IMR-90 (cell line): Measurements from ENCODE around the gene AUH. TPM values are rescaled to one million over a fixed set of nuclear protein-coding genes. Genes with fewer than 3 reads are reported as not detected.

Source experiments
- ATAC-seq: fragments of 200-7000 bp; cut with Tn5 transposase; 2 replicates; pipeline ENCODE4 v1.9.1; 2020; ENCODE audit warnings: low read depth, mild to moderate bottlenecking, moderate library complexity
- BruUV-seq: library from RNA; stranded (reverse); fragments of 400-500 nt; replicated peaks from 2 replicates; lab custom pipeline; 2021; lab: Mats Ljungman, UMichigan
- CTCF ChIA-PET: fragments of 300-600 bp; formaldehyde crosslinking; extraction: SDS; loops from one replicate; lab custom pipeline; 2021; ENCODE audit warnings: antibody characterized with exemption; lab: Yijun Ruan, JAX
- POLR2A ChIA-PET: fragments of 300-600 bp; sonication (Branson Sonifier 250); formaldehyde crosslinking; loops from one replicate; lab custom pipeline; 2022; ENCODE audit warnings: antibody characterized with exemption; ENCODE audit not compliant: unreplicated experiment; lab: Charles Lee
- DNase-seq: peaks from one replicate; pipeline ENCODE4 v3.0.0; 2013
- H2AFZ ChIP-seq: replicated peaks from 2 replicates; pipeline ENCODE3; 2013; ENCODE audit warnings: low read length, mild to moderate bottlenecking; ENCODE audit not compliant: poor library complexity
- H2AK5ac ChIP-seq: 2 replicates; pipeline ENCODE4 v1.6.1; 2013; ENCODE audit warnings: low read depth, low read length, inconsistent platforms
- H2AK9ac ChIP-seq: replicated peaks from 2 replicates; pipeline ENCODE3; 2013; ENCODE audit warnings: mild to moderate bottlenecking, low read depth, low read length, moderate library complexity; ENCODE audit not compliant: poor library complexity
- H2BK120ac ChIP-seq: 2 replicates; pipeline ENCODE4 v1.6.1; 2013; ENCODE audit warnings: low read depth, low read length, inconsistent platforms
- H2BK15ac ChIP-seq: 3 replicates; pipeline ENCODE4 v1.6.1; 2013; ENCODE audit warnings: low read depth, low read length, inconsistent platforms
- H2BK20ac ChIP-seq: 2 replicates; pipeline ENCODE4 v1.6.1; 2013; ENCODE audit warnings: low read depth, mild to moderate bottlenecking, inconsistent platforms, low read length, moderate library complexity
- H2BK5ac ChIP-seq: 2 replicates; pipeline ENCODE4 v1.6.1; 2013; ENCODE audit warnings: mild to moderate bottlenecking, low read depth, low read length, inconsistent platforms; ENCODE audit not compliant: poor library complexity, severe bottlenecking
- H3K14ac ChIP-seq: replicated peaks from 2 replicates; pipeline ENCODE4 v1.6.1; 2013; ENCODE audit warnings: low read depth, low read length, inconsistent platforms
- H3K18ac ChIP-seq: 2 replicates; pipeline ENCODE4 v1.6.1; 2013; ENCODE audit warnings: low read depth, low read length, control low read depth
- H3K23ac ChIP-seq: 2 replicates; pipeline ENCODE4 v1.6.1; 2013; ENCODE audit warnings: low read depth, low read length, inconsistent platforms
- H3K27ac ChIP-seq: 2 replicates; pipeline ENCODE4 v1.5.1; 2013; ENCODE audit warnings: mild to moderate bottlenecking, control low read depth, low read length; ENCODE audit not compliant: insufficient read depth
- H3K27me3 ChIP-seq: 2 replicates; pipeline ENCODE4 v1.6.1; 2013; ENCODE audit warnings: low read length; ENCODE audit not compliant: control insufficient read depth, insufficient read depth
- H3K36me3 ChIP-seq: 2 replicates; pipeline ENCODE4 v1.6.1; 2013; ENCODE audit warnings: low read length, mixed read lengths; ENCODE audit not compliant: control insufficient read depth, insufficient read depth
- H3K4ac ChIP-seq: 2 replicates; pipeline ENCODE4 v1.6.1; 2013; ENCODE audit warnings: low read depth, low read length, inconsistent platforms
- H3K4me1 ChIP-seq: 2 replicates; pipeline ENCODE4 v1.6.1; 2013; ENCODE audit warnings: low read length, mixed read lengths; ENCODE audit not compliant: control insufficient read depth, insufficient read depth
- H3K4me2 ChIP-seq: 2 replicates; pipeline ENCODE4 v1.6.1; 2013; ENCODE audit warnings: low read depth, mild to moderate bottlenecking, control low read depth, low read length, moderate library complexity
- H3K4me3 ChIP-seq: 2 replicates; pipeline ENCODE4 v1.5.1; 2013; ENCODE audit warnings: low read depth, mild to moderate bottlenecking, control low read depth, low read length, moderate library complexity; ENCODE audit not compliant: insufficient read depth
- H3K56ac ChIP-seq: 2 replicates; pipeline ENCODE4 v1.6.1; 2013; ENCODE audit warnings: low read length, inconsistent platforms; ENCODE audit not compliant: insufficient read depth; ENCODE audit errors: extremely low read depth
- H3K79me1 ChIP-seq, 2 experiments: 2 replicates each; pipeline ENCODE4 v1.6.1; 2013; ENCODE audit warnings: low read length in 2 of 2, inconsistent platforms in 1 of 2, low read depth in 1 of 2
- H3K9ac ChIP-seq: 2 replicates; pipeline ENCODE4 v1.6.1; 2013; ENCODE audit warnings: low read depth, low read length, control low read depth
- H3K9me1 ChIP-seq: 2 replicates; pipeline ENCODE4 v1.6.1; 2013; ENCODE audit warnings: low read length, inconsistent platforms; ENCODE audit not compliant: insufficient read depth
- H3K9me3 ChIP-seq: 2 replicates; pipeline ENCODE4 v1.6.1; 2013; ENCODE audit warnings: low read length; ENCODE audit not compliant: control insufficient read depth, insufficient read depth
- H4K20me1 ChIP-seq: 2 replicates; pipeline ENCODE4 v1.6.1; 2013; ENCODE audit warnings: low read length, inconsistent platforms; ENCODE audit not compliant: insufficient read depth
- H4K5ac ChIP-seq: 2 replicates; pipeline ENCODE4 v1.6.1; 2013; ENCODE audit warnings: mild to moderate bottlenecking, low read depth, low read length, control low read depth
- H4K8ac ChIP-seq, 2 experiments: 2 replicates each; pipeline ENCODE4 v1.6.1; 2013; ENCODE audit warnings: low read depth in 2 of 2, low read length in 2 of 2, control low read depth in 1 of 2, inconsistent platforms in 1 of 2
- H4K91ac ChIP-seq: 2 replicates; pipeline ENCODE4 v1.6.1; 2013; ENCODE audit warnings: low read depth, low read length, inconsistent platforms; ENCODE audit not compliant: insufficient read depth
- CEBPB ChIP-seq: IDR thresholded peaks from 2 replicates; pipeline ENCODE4 v1.6.1; 2012; ENCODE audit warnings: low read depth, low read length, improper control_type of control experiment
- CHD1 ChIP-seq: IDR thresholded peaks from 2 replicates; pipeline ENCODE4 v1.6.1; 2012; ENCODE audit warnings: low read depth, low read length, improper control_type of control experiment
- MAZ ChIP-seq: IDR thresholded peaks from 2 replicates; pipeline ENCODE4 v1.6.1; 2012; ENCODE audit warnings: low read depth, mild to moderate bottlenecking, low read length, improper control_type of control experiment, moderate library complexity, borderline replicate concordance
- MXI1 ChIP-seq: IDR thresholded peaks from 2 replicates; pipeline ENCODE4 v1.6.1; 2012; ENCODE audit warnings: low read depth, mild to moderate bottlenecking, low read length, moderate library complexity, borderline replicate concordance
- NFE2L2 ChIP-seq: fragments of 150-350 bp; IDR thresholded peaks from 2 replicates; pipeline ENCODE4 v1.6.1; 2016; ENCODE audit warnings: low read depth, mild to moderate bottlenecking, low read length
- POLR2A ChIP-seq: IDR thresholded peaks from 2 replicates; pipeline ENCODE4 v1.6.1; 2012; ENCODE audit warnings: mild to moderate bottlenecking, low read depth, low read length
- RAD21 ChIP-seq: IDR thresholded peaks from 2 replicates; pipeline ENCODE4 v1.6.1; 2012; ENCODE audit warnings: low read length, improper control_type of control experiment
- SMC3 ChIP-seq: fragments of 150-350 bp; IDR thresholded peaks from 2 replicates; pipeline ENCODE4 v1.6.1; 2016; ENCODE audit warnings: low read depth, mild to moderate bottlenecking, antibody characterized with exemption, low read length, moderate library complexity
- dilution Hi-C: fragments of 300-500 bp; cut with HindIII; formaldehyde crosslinking; loops from one replicate; pipeline ENCODE4 v1.14.3; 2018; ENCODE audit warnings: low sequenced_read_pairs; ENCODE audit not compliant: unreplicated experiment
- in situ Hi-C: fragments of 300-500 bp; cut with MboI; formaldehyde crosslinking; loops from 3 replicates; pipeline ENCODE4 v1.14.3; 2019; ENCODE audit warnings: low sequenced_read_pairs, inconsistent platforms, mixed read lengths
- intact Hi-C: fragments of 100-400 bp; cut with micrococcal nuclease; formaldehyde crosslinking; loops from 2 replicates; pipeline ENCODE4 v1.10.0; 2022
- polyA plus RNA-seq, 3 experiments: library from polyadenylated mRNA; depleted of rRNA; stranded (reverse); fragments of >200 nt; gene quantifications; 2 replicates each; pipeline ENCODE4 v1.2.3, GENCODE V29; 2012; ENCODE audit warnings: low replicate concordance in 1 of 3
- total RNA-seq: library from RNA; depleted of rRNA; stranded (reverse); fragments of >200 nt; gene quantifications from 2 replicates; pipeline ENCODE4 v1.2.3, GENCODE V29; 2012
- TF ChIP-seq, protein P1 (sequence below): conservative IDR thresholded peaks from 2 replicates; pipeline ENCODE4 v1.5.1; 2012; ENCODE audit warnings: mild to moderate bottlenecking, low read depth, low read length, improper control_type of control experiment

AUH gene
- total and polyA plus RNA-seq, 2 of the 4 experiments (the other 2 are of a cell fraction): 5.9 to 8.1 TPM

DNA sequence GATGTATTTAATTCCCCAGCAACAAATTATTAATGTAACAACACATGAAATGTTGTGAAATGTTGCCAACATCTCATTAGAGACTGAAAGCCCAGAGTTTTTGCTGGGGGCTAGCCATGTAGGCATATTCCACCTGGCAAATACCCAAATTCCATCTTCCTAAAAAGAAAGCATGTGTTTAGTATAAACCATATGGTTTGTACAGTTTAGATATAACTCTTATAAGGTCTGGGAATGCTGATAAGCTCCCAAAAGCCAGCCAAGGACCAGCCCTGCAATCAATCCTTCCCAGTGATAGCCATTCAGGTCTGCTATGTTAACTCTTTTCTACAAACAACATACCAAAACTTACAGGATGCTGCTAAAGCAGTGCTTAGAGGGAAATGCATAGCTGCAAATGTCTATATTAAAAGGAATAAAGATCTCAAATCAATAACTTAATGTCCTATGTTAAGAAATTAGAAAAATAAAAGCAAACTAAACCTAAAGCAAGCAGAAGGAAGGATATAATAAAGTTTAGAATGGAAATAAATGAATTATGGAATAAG lies 158.9 kb downstream of the AUH start:
- H3K27me3 ChIP-seq: no peaks in the 10 kb centered on the region
- H3K27ac ChIP-seq: no peak overlapping the region
- H3K4me3 ChIP-seq: no peak overlapping the region
- no peak overlapping the region for H4K91ac ChIP-seq
- no peaks in the 10 kb centered on the region for H3K36me3 ChIP-seq
- no peak overlapping the region for H2AK9ac ChIP-seq
- no peak overlapping the region for H3K4me2 ChIP-seq
- no peak overlapping the region for H3K56ac ChIP-seq
- no peaks in the 10 kb centered on the region for H4K20me1 ChIP-seq
- H2BK120ac ChIP-seq: no peak overlapping the region
- ATAC-seq: no peak
- no peak overlapping the region for H4K8ac ChIP-seq
- no peak overlapping the region for H2AFZ ChIP-seq
- dilution Hi-C loops (no loop called here), intact Hi-C loops (no loop called here), in situ Hi-C loops (no loop called here)
- no peak overlapping the region for H3K14ac ChIP-seq
- no TSS peak for BruUV-seq
- no peak overlapping the region for H2AK5ac ChIP-seq
- no peak overlapping the region for H3K18ac ChIP-seq
- ChIA-PET CTCF (no interaction called here), POLR2A (no interaction called here)
- no peak overlapping the region for H2BK15ac ChIP-seq
- H3K4ac ChIP-seq: no peak overlapping the region
- H3K9me1 ChIP-seq: peaks cover 5% of the 10 kb centered on the region; the same call in 1 of the 2 replicates
- peaks cover 5% of the 10 kb centered on the region for H3K9me3 ChIP-seq
- TF ChIP-seq MAZ: no peak
- TF ChIP-seq POLR2A: no peak
- TF ChIP-seq CHD1: no peak
- no peak for TF ChIP-seq NFE2L2
- no peak for TF ChIP-seq CEBPB
- no peak for TF ChIP-seq RAD21
- TF ChIP-seq MXI1: no peak
- TF ChIP-seq, protein P1, sequence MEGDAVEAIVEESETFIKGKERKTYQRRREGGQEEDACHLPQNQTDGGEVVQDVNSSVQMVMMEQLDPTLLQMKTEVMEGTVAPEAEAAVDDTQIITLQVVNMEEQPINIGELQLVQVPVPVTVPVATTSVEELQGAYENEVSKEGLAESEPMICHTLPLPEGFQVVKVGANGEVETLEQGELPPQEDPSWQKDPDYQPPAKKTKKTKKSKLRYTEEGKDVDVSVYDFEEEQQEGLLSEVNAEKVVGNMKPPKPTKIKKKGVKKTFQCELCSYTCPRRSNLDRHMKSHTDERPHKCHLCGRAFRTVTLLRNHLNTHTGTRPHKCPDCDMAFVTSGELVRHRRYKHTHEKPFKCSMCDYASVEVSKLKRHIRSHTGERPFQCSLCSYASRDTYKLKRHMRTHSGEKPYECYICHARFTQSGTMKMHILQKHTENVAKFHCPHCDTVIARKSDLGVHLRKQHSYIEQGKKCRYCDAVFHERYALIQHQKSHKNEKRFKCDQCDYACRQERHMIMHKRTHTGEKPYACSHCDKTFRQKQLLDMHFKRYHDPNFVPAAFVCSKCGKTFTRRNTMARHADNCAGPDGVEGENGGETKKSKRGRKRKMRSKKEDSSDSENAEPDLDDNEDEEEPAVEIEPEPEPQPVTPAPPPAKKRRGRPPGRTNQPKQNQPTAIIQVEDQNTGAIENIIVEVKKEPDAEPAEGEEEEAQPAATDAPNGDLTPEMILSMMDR: no peak
- no peak for TF ChIP-seq SMC3
- H4K5ac ChIP-seq: no peak overlapping the region
- peaks cover 0 to 9% of the 10 kb centered on the region in 2 experiments; a peak in 1 of 4 replicates for H3K79me1 ChIP-seq
- H3K9ac ChIP-seq: no peak overlapping the region
- no peak overlapping the region for H2BK5ac ChIP-seq
- peaks cover 12% of the 10 kb centered on the region for H3K4me1 ChIP-seq
- DNase-seq: no peak
- H2BK20ac ChIP-seq: no peak overlapping the region
- no peak overlapping the region for H3K23ac ChIP-seq
